HEK293T (cell line): ENCODE measurements around the gene PPP4R4.

ENCODE experiments used
- CTCF ChIA-PET: fragments of 350-600 bp; formaldehyde crosslinking; extraction: SDS; loops from one replicate; lab custom pipeline; 2021; ENCODE audit warnings: antibody characterized with exemption, inconsistent platforms; lab: Yijun Ruan, JAX
- POLR2A ChIA-PET: fragments of 350-600 bp; formaldehyde crosslinking; extraction: SDS; loops from one replicate; lab custom pipeline; 2020; ENCODE audit warnings: antibody characterized with exemption, inconsistent platforms; lab: Yijun Ruan, JAX
- DNase-seq: peaks from one replicate; pipeline ENCODE4 v3.0.0; 2012; ENCODE audit warnings: mixed read lengths; ENCODE audit errors: extremely low spot score
- ARNT ChIP-seq: fragments of 450-650 bp; IDR thresholded peaks from 2 replicates; pipeline ENCODE4 v1.6.1; 2017; ENCODE audit warnings: mild to moderate bottlenecking
- BHLHE40 ChIP-seq: fragments of 450-650 bp; IDR thresholded peaks from 2 replicates; pipeline ENCODE4 v1.6.1; 2016; ENCODE audit warnings: mild to moderate bottlenecking, moderate library complexity, borderline replicate concordance
- CTBP1 ChIP-seq: fragments of 450-650 bp; IDR thresholded peaks from 2 replicates; pipeline ENCODE4 v1.6.1; 2016; ENCODE audit warnings: borderline replicate concordance
- ELF4 ChIP-seq: fragments of 450-650 bp; IDR thresholded peaks from 2 replicates; pipeline ENCODE4 v1.6.1; 2017; ENCODE audit warnings: antibody characterized with exemption
- FOXA1 ChIP-seq: fragments of 450-650 bp; IDR thresholded peaks from 2 replicates; pipeline ENCODE4 v1.6.1; 2016; ENCODE audit warnings: mild to moderate bottlenecking
- FOXK2 ChIP-seq: fragments of 450-650 bp; IDR thresholded peaks from 2 replicates; pipeline ENCODE4 v1.6.1; 2016; ENCODE audit warnings: mild to moderate bottlenecking
- FOXM1 ChIP-seq: fragments of 450-650 bp; IDR thresholded peaks from 2 replicates; pipeline ENCODE4 v1.6.1; 2017; ENCODE audit warnings: mild to moderate bottlenecking, borderline replicate concordance
- HDGF ChIP-seq: fragments of 450-650 bp; IDR thresholded peaks from 2 replicates; pipeline ENCODE4 v1.6.1; 2017; ENCODE audit warnings: antibody characterized with exemption, borderline replicate concordance
- L3MBTL2 ChIP-seq: fragments of 450-650 bp; conservative IDR thresholded peaks from 2 replicates; pipeline ENCODE4 v1.6.1; 2016; ENCODE audit warnings: mild to moderate bottlenecking
- LEF1 ChIP-seq: fragments of 450-650 bp; IDR thresholded peaks from 2 replicates; pipeline ENCODE4 v1.6.1; 2017; ENCODE audit warnings: mild to moderate bottlenecking, borderline replicate concordance
- NFRKB ChIP-seq: fragments of 450-650 bp; IDR thresholded peaks from 2 replicates; pipeline ENCODE4 v1.6.1; 2016; ENCODE audit warnings: mild to moderate bottlenecking, moderate library complexity
- SP1 ChIP-seq: fragments of 450-650 bp; IDR thresholded peaks from 2 replicates; pipeline ENCODE4 v1.6.1; 2017
- SUZ12 ChIP-seq: fragments of 450-650 bp; IDR thresholded peaks from 2 replicates; pipeline ENCODE4 v1.6.1; 2016; ENCODE audit warnings: mild to moderate bottlenecking
- TARDBP ChIP-seq: fragments of 450-650 bp; IDR thresholded peaks from 2 replicates; pipeline ENCODE4 v1.6.1; 2016
- ZNF384 ChIP-seq: fragments of 450-650 bp; IDR thresholded peaks from 2 replicates; pipeline ENCODE4 v1.6.1; 2016
- TF ChIP-seq, protein P1 (sequence below): fragments of 450-650 bp; IDR thresholded peaks from 2 replicates; pipeline ENCODE4 v1.6.1; 2016

PPP4R4 gene, protein sequence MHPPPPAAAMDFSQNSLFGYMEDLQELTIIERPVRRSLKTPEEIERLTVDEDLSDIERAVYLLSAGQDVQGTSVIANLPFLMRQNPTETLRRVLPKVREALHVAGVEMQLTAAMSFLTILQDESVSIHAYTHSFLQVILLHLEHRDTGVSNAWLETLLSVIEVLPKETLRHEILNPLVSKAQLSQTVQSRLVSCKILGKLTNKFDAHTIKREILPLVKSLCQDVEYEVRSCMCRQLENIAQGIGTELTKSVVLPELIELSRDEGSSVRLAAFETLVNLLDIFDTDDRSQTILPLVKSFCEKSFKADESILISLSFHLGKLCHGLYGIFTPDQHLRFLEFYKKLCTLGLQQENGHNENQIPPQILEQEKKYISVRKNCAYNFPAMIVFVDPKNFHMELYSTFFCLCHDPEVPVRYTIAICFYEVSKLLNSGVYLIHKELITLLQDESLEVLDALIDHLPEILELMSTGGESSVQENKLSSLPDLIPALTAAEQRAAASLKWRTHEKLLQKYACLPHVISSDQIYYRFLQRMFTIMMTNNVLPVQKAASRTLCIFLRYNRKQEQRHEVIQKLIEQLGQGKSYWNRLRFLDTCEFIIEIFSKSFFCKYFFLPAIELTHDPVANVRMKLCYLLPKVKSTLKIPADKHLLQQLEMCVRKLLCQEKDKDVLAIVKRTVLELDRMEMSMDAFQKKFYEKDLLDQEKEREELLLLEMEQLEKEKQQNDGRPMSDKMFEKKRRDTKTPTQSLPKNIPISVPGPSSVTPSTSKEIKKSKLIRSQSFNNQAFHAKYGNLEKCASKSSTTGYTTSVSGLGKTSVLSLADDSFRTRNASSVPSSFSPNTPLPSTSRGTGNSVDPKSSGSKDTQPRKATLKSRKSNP

DNA sequence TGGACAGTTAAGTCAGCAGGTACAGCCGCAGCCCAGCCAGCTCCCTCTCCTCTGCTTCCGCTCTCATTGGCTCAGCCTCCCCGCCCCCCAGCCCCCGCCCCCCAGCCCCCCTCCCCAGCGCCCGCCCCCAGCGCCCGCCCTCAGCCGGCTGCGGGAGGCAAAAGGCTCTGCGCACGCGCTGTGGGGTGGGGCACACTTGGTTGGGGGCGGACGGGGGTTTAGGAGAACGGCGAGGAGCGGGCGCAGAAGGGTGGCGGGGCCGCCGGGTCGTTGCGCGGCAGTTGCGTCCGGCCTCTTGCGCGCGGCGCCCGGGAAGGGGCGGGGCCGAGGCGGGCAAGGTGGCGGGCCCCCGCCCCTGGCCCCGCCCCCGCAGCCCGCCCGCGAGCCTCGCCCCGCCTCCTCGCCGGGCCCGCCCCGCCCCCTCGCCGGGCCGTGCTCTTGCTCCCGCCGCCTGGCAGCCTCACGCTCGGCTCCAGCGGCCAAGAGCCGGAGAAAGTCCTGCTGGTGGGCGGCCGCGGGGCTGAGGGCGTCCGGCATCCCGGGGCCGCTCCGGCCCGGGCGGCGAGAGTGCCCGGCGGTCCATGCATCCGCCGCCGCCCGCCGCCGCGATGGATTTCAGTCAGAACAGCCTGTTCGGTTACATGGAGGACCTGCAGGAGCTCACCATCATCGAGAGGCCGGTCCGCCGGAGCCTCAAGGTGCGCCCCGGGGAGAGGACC lies at the start of gene PPP4R4:
TSS of gene PPP4R4 (plus strand) at position 438 of the 719 bp plus-strand sequence. CDS start at position 582, 144 bp downstream.
- POLR2A ChIA-PET = interaction anchor here (1.2 to 1.8 kb wide), 3 partner anchors 32 to 93 kb away, joined by 3 to 9 read pairs (median 5); partner anchors contain the start of genes DDX24 and IFI27L1
- peak; percentile 94 for DNase-seq
- no peak for TF ChIP-seq SUZ12
- no peak for TF ChIP-seq L3MBTL2
- TF ChIP-seq SP1 = no peak
- TF ChIP-seq NFRKB = no peak
- TF ChIP-seq ZNF384 = no peak
- TF ChIP-seq TARDBP = no peak
- no peak for TF ChIP-seq CTBP1
- no peak for TF ChIP-seq HDGF
- TF ChIP-seq FOXK2 = no peak
- CTCF ChIA-PET = no interaction called here

DNA sequence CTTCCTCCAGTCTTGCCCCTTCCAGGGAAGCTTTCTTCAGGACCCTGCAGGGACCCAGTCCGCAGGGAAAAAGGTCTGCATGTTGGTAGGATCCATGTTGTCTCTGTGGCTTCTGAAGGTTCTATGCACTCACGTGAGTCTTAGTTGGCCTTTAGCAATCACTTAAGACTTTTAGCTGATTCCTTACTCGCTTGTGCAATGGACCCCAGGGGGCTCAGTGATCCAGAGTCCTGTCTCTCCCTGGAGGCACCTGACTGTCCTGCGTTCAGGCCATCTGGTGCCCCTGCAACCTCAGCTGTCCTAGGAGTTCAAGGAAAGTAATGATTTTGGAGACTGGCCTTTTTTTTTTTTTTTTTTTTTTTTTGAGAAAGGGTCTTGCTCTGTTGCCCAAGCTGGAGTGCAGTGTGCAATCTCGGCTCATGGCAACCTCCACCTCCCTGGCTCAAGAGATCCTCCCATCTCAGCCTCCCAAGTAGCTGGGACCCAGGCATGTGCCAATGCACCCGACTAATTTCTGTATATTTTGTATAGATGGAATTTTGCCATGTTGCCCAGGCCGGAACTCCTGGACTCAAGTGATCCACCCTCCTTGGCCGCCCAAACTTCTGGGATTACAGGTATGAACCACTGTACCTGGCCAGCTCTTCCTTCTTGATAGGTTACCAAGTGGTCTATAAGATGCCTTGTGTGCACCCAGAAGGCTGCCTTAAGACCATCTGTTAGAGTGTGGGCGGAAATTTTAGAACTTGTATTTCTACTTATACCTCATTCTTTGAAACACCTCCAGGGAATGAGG lies 49.3 kb upstream of the PPP4R4 start:
- POLR2A ChIA-PET = no interaction called here
- no peak for DNase-seq
- CTCF ChIA-PET = interaction anchor here (1.0 kb wide), 1 partner anchor 299 kb away, joined by 6 read pairs; no protein-coding TSS in a partner anchor
- no peak for TF ChIP-seq ARNT
- TF ChIP-seq SUZ12 = no peak
- no peak for TF ChIP-seq BHLHE40
- no peak for TF ChIP-seq L3MBTL2
- TF ChIP-seq FOXA1 = no peak
- TF ChIP-seq ELF4 = no peak
- no peak for TF ChIP-seq TARDBP
- TF ChIP-seq HDGF = no peak
- TF ChIP-seq, protein P1, sequence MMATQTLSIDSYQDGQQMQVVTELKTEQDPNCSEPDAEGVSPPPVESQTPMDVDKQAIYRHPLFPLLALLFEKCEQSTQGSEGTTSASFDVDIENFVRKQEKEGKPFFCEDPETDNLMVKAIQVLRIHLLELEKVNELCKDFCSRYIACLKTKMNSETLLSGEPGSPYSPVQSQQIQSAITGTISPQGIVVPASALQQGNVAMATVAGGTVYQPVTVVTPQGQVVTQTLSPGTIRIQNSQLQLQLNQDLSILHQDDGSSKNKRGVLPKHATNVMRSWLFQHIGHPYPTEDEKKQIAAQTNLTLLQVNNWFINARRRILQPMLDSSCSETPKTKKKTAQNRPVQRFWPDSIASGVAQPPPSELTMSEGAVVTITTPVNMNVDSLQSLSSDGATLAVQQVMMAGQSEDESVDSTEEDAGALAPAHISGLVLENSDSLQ = no peak
- TF ChIP-seq NFRKB = no peak
- no peak for TF ChIP-seq LEF1
- no peak for TF ChIP-seq SP1
- no peak for TF ChIP-seq ZNF384
- no peak for TF ChIP-seq FOXK2
- no peak for TF ChIP-seq FOXM1

DNA sequence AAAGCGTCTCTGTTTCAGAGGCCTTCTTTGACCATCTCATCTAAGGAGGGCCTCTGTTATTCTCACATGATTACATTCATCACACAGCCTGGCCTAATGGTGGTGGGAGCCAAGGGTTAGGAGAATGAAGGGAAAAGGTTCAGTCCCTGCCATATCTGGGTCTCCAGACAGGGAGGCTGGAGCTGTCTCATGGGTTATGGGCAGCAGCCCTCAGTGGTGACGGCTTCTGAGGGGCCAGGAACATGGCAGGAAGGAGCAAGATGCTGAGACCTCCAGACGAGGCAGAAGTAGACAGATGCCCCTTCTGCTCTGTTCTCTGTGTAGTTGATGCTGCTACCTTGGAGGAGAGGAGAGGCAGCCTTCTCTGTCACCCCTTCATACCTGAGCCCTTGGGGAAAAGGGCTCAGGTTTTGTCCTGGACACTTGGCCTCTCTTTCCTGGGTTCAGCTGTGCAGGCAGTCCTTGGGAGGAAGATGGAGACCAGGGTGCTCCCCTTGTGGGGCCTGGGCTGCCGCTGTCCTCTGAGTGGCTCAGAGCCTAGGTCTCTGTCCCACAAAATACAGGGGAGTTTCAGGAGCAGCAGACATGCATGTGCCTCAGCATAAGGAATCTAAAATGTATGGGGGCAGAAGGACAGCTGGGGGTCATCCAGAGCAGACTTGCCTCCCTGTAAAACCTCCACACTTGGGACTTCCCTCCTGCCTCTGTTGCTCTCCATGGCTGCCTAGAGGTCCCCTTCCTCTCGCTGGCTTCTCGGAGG lies 48.3 kb upstream of the PPP4R4 start:
- no peak for DNase-seq
- TF ChIP-seq FOXM1 (no peak), LEF1 (no peak), HDGF (no peak), L3MBTL2 (no peak), ARNT (no peak), FOXK2 (no peak), SP1 (no peak), FOXA1 (no peak)
- TF ChIP-seq, protein P1 = no peak
- ChIA-PET CTCF (interaction anchor here (1.0 kb wide), 1 partner anchor 298 kb away, joined by 6 read pairs; no protein-coding TSS in a partner anchor), POLR2A (no interaction called here)

GRCh38 chr14:94126419-94126677 lies 47.8 kb upstream of the PPP4R4 start:
- ChIA-PET POLR2A (no interaction called here), CTCF (no interaction called here)
- TF ChIP-seq CTBP1 (no peak), NFRKB (no peak), FOXK2 (no peak), SP1 (no peak), FOXA1 (no peak), ELF4 (no peak), TARDBP (no peak), L3MBTL2 (no peak), LEF1 (no peak), BHLHE40 (no peak), FOXM1 (no peak), HDGF (no peak), ZNF384 (no peak), ARNT (no peak), SUZ12 (no peak)
- TF ChIP-seq, protein P1 = no peak
- no peak for DNase-seq
